Stimulated activated CD8-positive, alpha-beta memory T cell treated with anti-CD3 and anti-CD28 coated beads, Interleukin-12 subunit alpha, Interleukin-12 subunit beta, amount 100 ng/mL, for 24 hours (primary cell): ENCODE data around the gene MAPK10.
"Not testable (repeated sequence)": the region's sequence is repeated elsewhere in the genome, so short reads cannot be mapped to it uniquely, and the experiment has no call there.

Experiments
- DNase-seq: peaks from one replicate; pipeline ENCODE4 v3.0.0-alpha.2; 2020; ENCODE audit errors: extremely low read depth

Gene MAPK10

GRCh38 chr4:85970535-85970934, 389.3 kb downstream of the MAPK10 start:
- no peak for DNase-seq

- DNase-seq, result no peak
Observed at GRCh38 chr4:85968945-85969819, 390.7 kb downstream of the MAPK10 start.

DNA sequence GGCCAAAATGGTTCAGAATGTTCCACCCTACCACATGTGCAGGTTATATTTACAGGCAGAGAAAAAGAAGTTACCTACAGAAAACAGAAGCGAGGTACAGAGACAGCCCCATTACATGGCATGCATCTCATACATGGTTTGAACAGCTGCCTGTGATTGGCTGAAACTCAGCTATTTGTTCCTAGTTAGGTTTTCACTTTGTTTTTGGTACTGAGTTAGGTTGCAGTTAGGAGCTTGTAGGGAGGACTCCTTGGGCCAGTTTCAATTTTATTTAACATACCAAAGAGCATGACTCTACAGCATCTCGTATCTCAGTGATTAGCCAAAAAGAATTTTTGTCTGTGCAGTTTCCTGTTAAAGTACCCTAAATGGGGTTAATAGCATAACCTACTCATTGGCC, 392.0 kb downstream of the MAPK10 start:
- DNase-seq, result no peak

DNA sequence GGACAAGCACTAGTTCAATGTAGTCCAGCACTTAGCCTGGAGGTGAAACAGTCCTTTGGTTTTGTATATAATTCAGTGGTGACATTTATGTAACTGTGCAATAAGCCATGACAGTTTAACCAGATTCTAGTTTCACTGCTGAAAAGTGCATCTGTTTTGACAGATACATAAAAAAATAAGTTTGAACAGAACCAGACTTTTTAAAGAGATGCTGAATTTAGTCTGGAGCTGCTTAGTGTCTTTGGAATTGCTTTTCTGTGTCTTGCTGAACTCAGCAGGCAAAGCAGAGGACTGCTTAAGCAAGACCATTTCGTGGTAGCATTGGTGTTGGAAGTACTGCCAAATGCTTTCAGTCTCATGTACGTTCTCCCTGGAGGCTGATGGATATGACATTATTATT, 393.5 kb downstream of the MAPK10 start:
- DNase-seq, result no peak

DNA sequence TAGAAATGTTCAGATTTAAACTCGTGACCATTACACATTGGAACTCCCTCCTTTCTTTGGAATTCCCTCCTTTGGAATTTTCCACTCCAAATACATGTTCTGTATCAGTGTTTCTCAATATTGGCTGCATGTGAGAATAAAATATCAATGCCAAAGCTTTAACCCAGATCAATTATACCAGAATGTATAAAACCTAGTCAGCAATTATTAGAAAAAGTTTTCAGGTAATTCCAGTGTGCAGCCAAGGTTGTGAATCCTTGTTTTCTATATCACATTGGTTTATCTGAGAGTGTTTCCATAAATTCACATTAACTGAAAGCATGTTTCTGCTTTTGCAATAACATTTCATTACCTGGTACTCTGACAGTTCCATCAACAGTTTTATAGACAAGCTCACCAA, 394.3 kb downstream of the MAPK10 start:
- DNase-seq, result no peak

DNA sequence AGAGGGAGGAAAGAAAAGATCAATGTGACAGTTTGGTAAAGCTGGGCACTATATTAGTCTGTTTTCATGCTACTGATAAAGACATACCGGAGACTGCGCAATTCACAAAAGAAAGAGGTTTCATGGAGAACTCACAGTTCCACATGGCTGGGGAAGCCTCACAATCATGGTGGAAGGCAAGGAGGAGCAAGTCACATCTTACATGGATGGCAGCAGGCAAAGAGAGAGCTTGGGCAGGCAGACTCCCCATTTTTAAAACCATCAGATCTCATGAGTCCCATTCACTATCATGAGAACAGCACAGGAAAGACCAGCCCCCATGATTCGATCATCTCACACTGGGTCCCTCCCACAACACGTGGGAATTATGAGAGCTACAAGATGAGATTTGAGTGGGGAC, 394.8 kb downstream of the MAPK10 start:
- DNase-seq, result not testable (repeated sequence)

- DNase-seq, result no peak
Observed at GRCh38 chr4:85964298-85964697, 395.6 kb downstream of the MAPK10 start.

DNA sequence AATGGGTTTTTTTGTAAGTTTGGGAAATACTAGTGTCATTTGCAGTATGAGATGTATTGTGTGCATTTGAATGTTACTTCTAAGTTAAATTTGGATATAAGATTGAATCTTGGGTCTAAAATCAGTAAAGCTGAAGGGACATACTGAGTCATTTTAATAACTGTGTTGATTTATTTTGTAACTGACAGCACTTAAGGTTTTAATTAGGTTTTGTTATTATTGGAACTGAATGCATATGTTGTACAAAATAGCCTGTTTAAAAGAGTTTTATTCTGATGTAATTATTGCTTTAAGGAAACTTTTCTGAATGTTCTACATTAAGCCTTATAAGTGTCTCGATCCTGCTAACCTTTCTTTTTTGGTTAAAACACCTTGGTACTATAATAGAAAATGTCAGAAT, 396.6 kb downstream of the MAPK10 start:
- DNase-seq, result no peak

- DNase-seq, result no peak
Observed at GRCh38 chr4:85961887-85962286, 398.0 kb downstream of the MAPK10 start.

- DNase-seq, result no peak
Observed at GRCh38 chr4:85956293-85956945, 403.4 kb downstream of the MAPK10 start.

DNA sequence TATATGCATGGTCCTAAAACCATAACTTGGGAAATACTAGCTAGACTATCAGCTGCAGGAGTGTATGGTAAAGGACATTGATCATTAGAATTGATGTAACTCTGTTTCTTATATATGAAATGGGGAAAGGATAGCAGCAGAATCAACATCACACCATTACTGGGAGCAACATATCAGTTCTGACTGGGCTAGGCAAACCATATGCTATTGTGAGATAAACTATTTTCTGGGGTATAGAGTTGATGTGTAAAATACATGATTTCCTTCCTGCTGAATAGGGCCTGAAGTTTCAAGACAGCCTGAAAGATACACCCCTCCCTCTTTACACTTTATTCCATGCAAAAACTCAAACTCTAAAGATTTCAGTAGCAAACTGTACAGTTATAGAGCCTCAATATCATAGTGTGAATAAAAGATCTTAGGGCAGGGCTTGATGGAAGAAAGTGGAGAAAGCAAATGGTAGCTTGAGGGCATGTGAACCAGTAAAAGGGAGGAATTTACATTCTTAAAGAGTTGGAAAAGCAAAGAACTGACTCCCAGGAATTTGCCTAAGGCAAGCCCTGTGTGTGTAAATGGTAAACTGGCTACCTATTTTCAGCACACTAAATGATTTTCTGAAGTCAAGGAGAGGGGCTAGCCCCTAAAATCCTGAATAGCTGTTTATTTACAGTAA, 404.1 kb downstream of the MAPK10 start:
- no peak for DNase-seq

DNA sequence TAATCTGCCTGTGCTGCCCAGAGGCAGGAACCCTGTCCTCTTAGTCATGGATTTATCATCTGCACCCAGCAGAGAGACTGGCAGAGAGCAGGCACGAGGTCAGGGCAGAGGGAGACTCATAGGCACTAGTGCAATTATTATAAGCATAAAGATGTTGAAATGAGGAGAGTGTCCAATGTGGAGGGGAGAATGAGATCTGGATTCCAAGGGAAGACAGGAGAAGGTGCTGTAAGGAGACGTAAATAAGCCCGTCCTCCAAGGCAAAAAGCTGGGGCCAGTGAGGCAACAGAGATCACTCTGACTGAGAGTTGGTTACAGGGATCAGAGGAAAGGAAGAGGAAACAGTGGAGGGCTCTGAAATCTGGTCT, 406.2 kb downstream of the MAPK10 start:
- no peak for DNase-seq

DNA sequence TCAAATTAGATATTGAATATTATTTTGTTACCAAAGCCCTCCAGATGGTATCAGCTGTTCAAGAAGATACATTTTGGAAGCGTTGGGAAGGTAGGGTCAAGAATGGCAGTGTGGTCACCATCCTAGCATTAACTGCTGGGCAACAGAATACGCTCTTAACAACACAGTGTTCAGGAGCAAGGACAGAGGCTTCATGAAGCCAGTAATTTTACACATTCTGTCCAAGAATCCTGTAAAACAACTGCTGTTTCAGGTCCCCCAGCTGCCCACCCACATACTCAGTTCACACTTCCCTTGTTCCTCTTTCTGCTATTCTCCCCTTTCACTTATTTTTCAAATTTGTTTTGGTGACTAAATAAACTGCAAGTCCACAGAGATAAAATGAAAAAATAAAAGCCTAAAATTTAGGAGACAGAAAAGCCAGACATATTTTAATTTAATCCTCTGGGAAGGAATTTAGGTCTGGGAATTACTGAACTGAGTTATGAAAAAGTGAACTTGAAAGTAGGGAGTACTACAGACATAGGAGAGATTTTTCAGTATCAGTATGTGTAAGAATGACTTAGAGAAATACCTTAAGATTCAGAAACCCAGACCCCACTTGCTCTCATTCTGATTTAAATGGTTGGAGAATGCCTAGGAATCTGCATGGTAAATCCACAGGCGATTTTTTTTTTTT, 406.7 kb downstream of the MAPK10 start:
- DNase-seq, result no peak

GRCh38 chr4:85952528-85952927, 407.3 kb downstream of the MAPK10 start:
- no peak for DNase-seq

DNA sequence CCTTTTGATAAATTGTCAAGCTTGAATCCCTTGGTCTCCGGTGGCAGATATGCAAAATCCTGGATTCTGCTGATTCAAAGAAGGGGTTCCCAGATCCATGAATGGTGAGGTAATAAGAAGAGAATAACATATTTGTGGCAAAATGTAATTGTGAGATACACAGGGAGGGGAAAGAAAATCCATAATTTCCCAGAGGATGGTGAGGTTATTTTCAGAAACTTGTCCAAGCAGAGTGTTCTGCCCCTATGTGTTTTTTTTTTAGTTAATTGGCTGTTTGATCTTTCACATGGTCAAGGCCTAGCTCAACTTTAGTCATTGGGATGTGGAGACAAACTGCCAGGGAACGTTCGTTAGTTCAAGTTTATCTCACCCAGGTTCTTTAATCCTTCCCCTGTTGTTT, 408.8 kb downstream of the MAPK10 start:
- DNase-seq, result no peak

GRCh38 chr4:85946821-85947220, 413.0 kb downstream of the MAPK10 start:
- DNase-seq, result no peak

DNA sequence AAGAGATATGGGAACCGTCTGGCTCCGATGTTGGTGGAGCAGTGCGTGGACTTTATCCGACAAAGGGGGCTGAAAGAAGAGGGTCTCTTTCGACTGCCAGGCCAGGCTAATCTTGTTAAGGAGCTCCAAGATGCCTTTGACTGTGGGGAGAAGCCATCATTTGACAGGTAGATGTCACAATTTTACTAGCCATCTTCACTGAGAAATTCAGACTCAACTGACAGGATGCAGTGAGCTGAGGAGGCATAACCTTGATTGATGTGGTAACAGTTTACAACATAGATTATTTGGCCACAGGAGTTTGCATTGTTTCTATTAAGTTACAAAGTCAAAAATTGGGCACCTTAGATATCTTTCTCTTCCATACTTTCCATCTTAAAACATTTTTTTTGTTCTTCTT, 417.7 kb downstream of the MAPK10 start:
- DNase-seq, result no peak

- DNase-seq, result no peak
Observed at GRCh38 chr4:85940151-85940550, 419.7 kb downstream of the MAPK10 start.
